Prostate gland (tissue), 2 donors: ENCODE data around the gene OR12D3.

Experiments
- POLR2A ChIP-seq: fragments of 450-650 bp; IDR thresholded peaks from one replicate; pipeline ENCODE4 v1.6.1; 2016; ENCODE audit warnings: antibody characterized with exemption, mild to moderate bottlenecking
- POLR2AphosphoS5 ChIP-seq: sonication (generic); formaldehyde crosslinking; IDR thresholded peaks from one replicate; pipeline ENCODE4 v1.6.1; 2017; ENCODE audit warnings: antibody characterized with exemption
- TF ChIP-seq, protein P1 (sequence below), 4 experiments: fragments of 200-600 bp in 2 of 4; fragments of 450-650 bp in 2 of 4; sonication (generic) in 2 of 4; IDR thresholded peaks; 1 replicate in 3 of 4; 2 replicates in 1 of 4; pipeline ENCODE4 v1.5.1; 2016 to 2019; ENCODE audit warnings: antibody characterized with exemption in 4 of 4, mild to moderate bottlenecking in 2 of 4, moderate library complexity in 2 of 4

- no peak for TF ChIP-seq POLR2AphosphoS5
- TF ChIP-seq, protein P1, sequence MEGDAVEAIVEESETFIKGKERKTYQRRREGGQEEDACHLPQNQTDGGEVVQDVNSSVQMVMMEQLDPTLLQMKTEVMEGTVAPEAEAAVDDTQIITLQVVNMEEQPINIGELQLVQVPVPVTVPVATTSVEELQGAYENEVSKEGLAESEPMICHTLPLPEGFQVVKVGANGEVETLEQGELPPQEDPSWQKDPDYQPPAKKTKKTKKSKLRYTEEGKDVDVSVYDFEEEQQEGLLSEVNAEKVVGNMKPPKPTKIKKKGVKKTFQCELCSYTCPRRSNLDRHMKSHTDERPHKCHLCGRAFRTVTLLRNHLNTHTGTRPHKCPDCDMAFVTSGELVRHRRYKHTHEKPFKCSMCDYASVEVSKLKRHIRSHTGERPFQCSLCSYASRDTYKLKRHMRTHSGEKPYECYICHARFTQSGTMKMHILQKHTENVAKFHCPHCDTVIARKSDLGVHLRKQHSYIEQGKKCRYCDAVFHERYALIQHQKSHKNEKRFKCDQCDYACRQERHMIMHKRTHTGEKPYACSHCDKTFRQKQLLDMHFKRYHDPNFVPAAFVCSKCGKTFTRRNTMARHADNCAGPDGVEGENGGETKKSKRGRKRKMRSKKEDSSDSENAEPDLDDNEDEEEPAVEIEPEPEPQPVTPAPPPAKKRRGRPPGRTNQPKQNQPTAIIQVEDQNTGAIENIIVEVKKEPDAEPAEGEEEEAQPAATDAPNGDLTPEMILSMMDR (IDR thresholded peaks at IDR 0.05) = no peak
- no peak for TF ChIP-seq POLR2A
Measured at GRCh38 chr6:29388533-29388932, 13.4 kb upstream of the OR12D3 start.
